Liver (tissue), 9 donors: ENCODE results near the gene PDZD2. TPM values are rescaled to one million over a fixed set of nuclear protein-coding genes. Genes with fewer than 3 reads are reported as not detected.

Source experiments
- DNase-seq: peaks from one replicate; pipeline ENCODE4 v3.0.0-alpha.2; 2017; ENCODE audit warnings: low spot score
- H3K27ac ChIP-seq, 2 donors: one replicate each; pipeline ENCODE4 v1.7.0; 2013; ENCODE audit warnings: inconsistent platforms in 2 of 2, low read length in 2 of 2, control low read depth in 1 of 2, low read depth in 1 of 2, mild to moderate bottlenecking in 1 of 2
- H3K27me3 ChIP-seq, 4 donors: one replicate each; pipeline versions ENCODE4 v1.6.1 to v1.7.0; 2013; ENCODE audit warnings: low read length in 3 of 4, inconsistent platforms in 1 of 4, mild to moderate bottlenecking in 1 of 4, moderate library complexity in 1 of 4; ENCODE audit not compliant: control insufficient read depth in 4 of 4, insufficient read depth in 4 of 4
- H3K36me3 ChIP-seq, 4 donors: one replicate each; pipeline versions ENCODE4 v1.6.1 to v1.7.0; 2013; ENCODE audit warnings: low read length in 3 of 4, mild to moderate bottlenecking in 3 of 4, low read depth in 1 of 4, moderate library complexity in 1 of 4; ENCODE audit not compliant: control insufficient read depth in 4 of 4, insufficient read depth in 3 of 4
- H3K4me1 ChIP-seq, 4 donors: one replicate each; pipeline versions ENCODE4 v1.6.1 to v1.7.0; 2013; ENCODE audit warnings: low read length in 3 of 4, mild to moderate bottlenecking in 3 of 4, moderate library complexity in 1 of 4; ENCODE audit not compliant: control insufficient read depth in 4 of 4, insufficient read depth in 4 of 4
- H3K4me3 ChIP-seq, 3 donors: one replicate each; pipeline versions ENCODE4 v1.6.1 to v1.7.0; 2013; ENCODE audit warnings: low read length in 3 of 3, control low read depth in 1 of 3, low read depth in 1 of 3, mild to moderate bottlenecking in 1 of 3
- H3K9ac ChIP-seq, 2 donors: one replicate each; pipeline ENCODE4 v1.7.0; 2013; ENCODE audit warnings: low read length in 2 of 2, mild to moderate bottlenecking in 2 of 2, moderate library complexity in 2 of 2, control low read depth in 1 of 2, low read depth in 1 of 2
- H3K9me3 ChIP-seq, 4 donors: one replicate each; pipeline versions ENCODE4 v1.6.1 to v1.7.0; 2013; ENCODE audit warnings: low read length in 3 of 4; ENCODE audit not compliant: control insufficient read depth in 4 of 4
- ATF3 ChIP-seq: IDR thresholded peaks from 2 replicates; pipeline ENCODE4 v1.6.1; 2016; ENCODE audit warnings: antibody characterized with exemption
- FOXA1 ChIP-seq: IDR thresholded peaks from 2 replicates; pipeline ENCODE4 v1.6.1; 2016; ENCODE audit warnings: antibody characterized with exemption
- FOXA2 ChIP-seq: IDR thresholded peaks from 2 replicates; pipeline ENCODE4 v1.6.1; 2016; ENCODE audit warnings: antibody characterized with exemption
- GABPA ChIP-seq, 2 donors: IDR thresholded peaks in 1 of 2; conservative IDR thresholded peaks in 1 of 2; 2 replicates each; pipeline ENCODE4 v1.6.1; 2016; ENCODE audit warnings: antibody characterized with exemption in 2 of 2, mild to moderate bottlenecking in 1 of 2, moderate library complexity in 1 of 2
- HNF4A ChIP-seq, 2 donors: conservative IDR thresholded peaks; 2 replicates each; pipeline ENCODE4 v1.6.1; 2016; ENCODE audit warnings: antibody characterized with exemption in 2 of 2, mild to moderate bottlenecking in 2 of 2
- HNF4G ChIP-seq: IDR thresholded peaks from 2 replicates; pipeline ENCODE4 v1.6.1; 2016; ENCODE audit warnings: antibody characterized with exemption
- JUND ChIP-seq, 2 donors: IDR thresholded peaks; 2 replicates each; pipeline ENCODE4 v1.6.1; 2016; ENCODE audit warnings: antibody characterized with exemption in 2 of 2
- NR2F2 ChIP-seq: IDR thresholded peaks from 2 replicates; pipeline ENCODE4 v1.6.1; 2016; ENCODE audit warnings: antibody characterized with exemption
- RXRA ChIP-seq, 2 donors: IDR thresholded peaks; 2 replicates each; pipeline ENCODE4 v1.6.1; 2017 to 2018; ENCODE audit warnings: antibody characterized with exemption in 2 of 2, mild to moderate bottlenecking in 1 of 2
- SP1 ChIP-seq: IDR thresholded peaks from 2 replicates; pipeline ENCODE4 v1.6.1; 2018; ENCODE audit warnings: antibody characterized with exemption, mild to moderate bottlenecking
- TAF1 ChIP-seq: conservative IDR thresholded peaks from 2 replicates; pipeline ENCODE4 v1.6.1; 2016; ENCODE audit warnings: antibody characterized with exemption, mild to moderate bottlenecking
- YY1 ChIP-seq: IDR thresholded peaks from 2 replicates; pipeline ENCODE4 v1.6.1; 2016; ENCODE audit warnings: antibody characterized with exemption, mild to moderate bottlenecking
- ZBTB33 ChIP-seq: IDR thresholded peaks from 2 replicates; pipeline ENCODE4 v1.6.1; 2016; ENCODE audit warnings: antibody characterized with exemption
- WGBS: extraction: QIAGEN DNeasy Blood & Tissue Kit; methylation state at CpG from one replicate; pipeline ENCODE4 v1.1.7; 2013; 5-methylcytosine and 5-hydroxymethylcytosine counted together
- polyA plus RNA-seq, 2 donors: library from polyadenylated mRNA; stranded (reverse) in 1 of 2; unstranded in 1 of 2; fragments of 200-250 nt in 1 of 2; fragments of >200 nt in 1 of 2; fragmentation: Nextera tagmentation in 1 of 2; extraction: Ambion mirVana in 1 of 2; gene quantifications; one replicate each; pipeline versions ENCODE4 v1.2.1 to v1.2.3, GENCODE V29; 2013 to 2015
- total RNA-seq, 2 donors: library from RNA; depleted of rRNA; stranded (reverse); fragments of >200 nt; gene quantifications; one replicate each; pipeline ENCODE4 v1.2.3, GENCODE V29; 2014
- TF ChIP-seq, protein P1 (sequence below): IDR thresholded peaks from 2 replicates; pipeline ENCODE4 v1.6.1; 2016; ENCODE audit warnings: antibody characterized with exemption, mild to moderate bottlenecking
- TF ChIP-seq, protein P2 (sequence below): fragments of 150-350 bp; IDR thresholded peaks from 2 replicates; pipeline ENCODE4 v1.5.1; 2017; ENCODE audit warnings: improper control_type of control experiment, low read depth, low read length; ENCODE audit not compliant: missing input control
- donor health status: healthy.
- donor health status: healthy.
- donor health status: healthy.
- donor health status: healthy.
- donor health status: healthy.

The PDZD2 gene
- total and polyA plus RNA-seq, 4 donors: 0.27 to 1.1 (median 0.54) TPM

- 85% methylated on average over 9 of the region's 9 CpGs for WGBS
- Histone ChIP-seq H3K9me3 (peaks cover 8 to 22% (median 15%) of the 10 kb centered on the region in 4 donors), H3K27me3 (peaks cover 0 to 10% (median 0%) of the 10 kb centered on the region in 4 donors), H3K4me3 (no peak overlapping the region), H3K4me1 (no peaks in the 10 kb centered on the region), H3K36me3 (no peaks in the 10 kb centered on the region), H3K9ac (no peak overlapping the region), H3K27ac (no peak overlapping the region)
- TF ChIP-seq GABPA (IDR thresholded peaks at IDR 0.05 in 1 of 2, conservative IDR thresholded peaks at IDR 0.05 in 1 of 2): no peak
- TF ChIP-seq FOXA1: no peak
- no peak for TF ChIP-seq SP1
- no peak for TF ChIP-seq ATF3
- TF ChIP-seq RXRA (IDR thresholded peaks at IDR 0.05): no peak
- no peak for TF ChIP-seq HNF4G
- TF ChIP-seq ZBTB33: no peak
- TF ChIP-seq, protein P1, sequence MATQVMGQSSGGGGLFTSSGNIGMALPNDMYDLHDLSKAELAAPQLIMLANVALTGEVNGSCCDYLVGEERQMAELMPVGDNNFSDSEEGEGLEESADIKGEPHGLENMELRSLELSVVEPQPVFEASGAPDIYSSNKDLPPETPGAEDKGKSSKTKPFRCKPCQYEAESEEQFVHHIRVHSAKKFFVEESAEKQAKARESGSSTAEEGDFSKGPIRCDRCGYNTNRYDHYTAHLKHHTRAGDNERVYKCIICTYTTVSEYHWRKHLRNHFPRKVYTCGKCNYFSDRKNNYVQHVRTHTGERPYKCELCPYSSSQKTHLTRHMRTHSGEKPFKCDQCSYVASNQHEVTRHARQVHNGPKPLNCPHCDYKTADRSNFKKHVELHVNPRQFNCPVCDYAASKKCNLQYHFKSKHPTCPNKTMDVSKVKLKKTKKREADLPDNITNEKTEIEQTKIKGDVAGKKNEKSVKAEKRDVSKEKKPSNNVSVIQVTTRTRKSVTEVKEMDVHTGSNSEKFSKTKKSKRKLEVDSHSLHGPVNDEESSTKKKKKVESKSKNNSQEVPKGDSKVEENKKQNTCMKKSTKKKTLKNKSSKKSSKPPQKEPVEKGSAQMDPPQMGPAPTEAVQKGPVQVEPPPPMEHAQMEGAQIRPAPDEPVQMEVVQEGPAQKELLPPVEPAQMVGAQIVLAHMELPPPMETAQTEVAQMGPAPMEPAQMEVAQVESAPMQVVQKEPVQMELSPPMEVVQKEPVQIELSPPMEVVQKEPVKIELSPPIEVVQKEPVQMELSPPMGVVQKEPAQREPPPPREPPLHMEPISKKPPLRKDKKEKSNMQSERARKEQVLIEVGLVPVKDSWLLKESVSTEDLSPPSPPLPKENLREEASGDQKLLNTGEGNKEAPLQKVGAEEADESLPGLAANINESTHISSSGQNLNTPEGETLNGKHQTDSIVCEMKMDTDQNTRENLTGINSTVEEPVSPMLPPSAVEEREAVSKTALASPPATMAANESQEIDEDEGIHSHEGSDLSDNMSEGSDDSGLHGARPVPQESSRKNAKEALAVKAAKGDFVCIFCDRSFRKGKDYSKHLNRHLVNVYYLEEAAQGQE: no peak
- TF ChIP-seq, protein P2, sequence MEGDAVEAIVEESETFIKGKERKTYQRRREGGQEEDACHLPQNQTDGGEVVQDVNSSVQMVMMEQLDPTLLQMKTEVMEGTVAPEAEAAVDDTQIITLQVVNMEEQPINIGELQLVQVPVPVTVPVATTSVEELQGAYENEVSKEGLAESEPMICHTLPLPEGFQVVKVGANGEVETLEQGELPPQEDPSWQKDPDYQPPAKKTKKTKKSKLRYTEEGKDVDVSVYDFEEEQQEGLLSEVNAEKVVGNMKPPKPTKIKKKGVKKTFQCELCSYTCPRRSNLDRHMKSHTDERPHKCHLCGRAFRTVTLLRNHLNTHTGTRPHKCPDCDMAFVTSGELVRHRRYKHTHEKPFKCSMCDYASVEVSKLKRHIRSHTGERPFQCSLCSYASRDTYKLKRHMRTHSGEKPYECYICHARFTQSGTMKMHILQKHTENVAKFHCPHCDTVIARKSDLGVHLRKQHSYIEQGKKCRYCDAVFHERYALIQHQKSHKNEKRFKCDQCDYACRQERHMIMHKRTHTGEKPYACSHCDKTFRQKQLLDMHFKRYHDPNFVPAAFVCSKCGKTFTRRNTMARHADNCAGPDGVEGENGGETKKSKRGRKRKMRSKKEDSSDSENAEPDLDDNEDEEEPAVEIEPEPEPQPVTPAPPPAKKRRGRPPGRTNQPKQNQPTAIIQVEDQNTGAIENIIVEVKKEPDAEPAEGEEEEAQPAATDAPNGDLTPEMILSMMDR: no peak
- no peak for TF ChIP-seq NR2F2
- TF ChIP-seq FOXA2: no peak
- DNase-seq: no peak
Measured at GRCh38 chr5:31860726-31861433, 221.9 kb downstream of the PDZD2 start.

DNA sequence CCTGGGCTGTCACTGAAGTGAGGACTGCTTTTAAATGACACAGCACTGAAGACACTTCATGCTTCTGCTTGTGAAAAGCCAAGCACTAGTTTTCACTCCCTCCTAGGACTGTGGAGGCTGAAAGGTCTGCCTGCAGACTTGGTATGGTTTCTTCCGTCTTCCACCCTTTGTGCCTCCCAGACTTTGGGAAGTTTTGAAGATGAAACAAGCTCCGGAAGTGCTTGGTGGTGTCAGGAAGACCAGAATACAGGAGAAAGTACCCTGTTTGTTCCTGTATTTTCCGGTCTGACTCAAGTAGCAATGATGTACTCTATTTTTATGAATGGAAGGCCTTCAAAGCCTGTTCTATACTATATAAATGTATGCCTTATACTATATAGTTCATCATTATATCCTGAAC, 222.7 kb downstream of the PDZD2 start:
- TF ChIP-seq GABPA (IDR thresholded peaks at IDR 0.05 in 1 of 2, conservative IDR thresholded peaks at IDR 0.05 in 1 of 2): no peak
- TF ChIP-seq, protein P1: no peak
- TF ChIP-seq HNF4A (conservative IDR thresholded peaks at IDR 0.05): no peak
- TF ChIP-seq TAF1: no peak
- TF ChIP-seq ATF3: no peak
- TF ChIP-seq FOXA1: no peak
- no peak for TF ChIP-seq RXRA (IDR thresholded peaks at IDR 0.05)
- TF ChIP-seq FOXA2: no peak
- no peak for TF ChIP-seq YY1
- no peak for TF ChIP-seq NR2F2
- TF ChIP-seq ZBTB33: no peak
- no peak for TF ChIP-seq JUND (IDR thresholded peaks at IDR 0.05)
- no peak for TF ChIP-seq SP1
- Histone ChIP-seq H3K9me3 (peaks cover 8 to 22% (median 15%) of the 10 kb centered on the region in 4 donors), H3K27me3 (peaks cover 0 to 8% (median 0%) of the 10 kb centered on the region in 4 donors), H3K4me3 (no peak overlapping the region), H3K9ac (no peak overlapping the region), H3K27ac (no peak overlapping the region), H3K4me1 (no peaks in the 10 kb centered on the region), H3K36me3 (no peaks in the 10 kb centered on the region)
- WGBS: 80% methylated on average over 3 of the region's 3 CpGs
- DNase-seq: no peak
